PFSK-1 (cell line): ENCODE data around the gene LMO2.

ENCODE experiments used
- FOXP2 ChIP-seq: optimal IDR thresholded peaks from 2 replicates; pipeline ENCODE3; 2011; ENCODE audit warnings: borderline replicate concordance, control low read depth, inconsistent platforms; ENCODE audit not compliant: insufficient read depth; ENCODE audit errors: extremely low read length, extremely low read depth
- POLR2AphosphoS5 ChIP-seq: IDR thresholded peaks from 2 replicates; pipeline ENCODE4 v1.6.1; 2012; ENCODE audit warnings: low read depth, mild to moderate bottlenecking, control low read depth, low read length, moderate library complexity
- REST ChIP-seq, 2 experiments: IDR thresholded peaks; 2 replicates each; pipeline versions ENCODE4 v1.6.1 to v1.8.0; 2011 to 2012; ENCODE audit warnings: low read depth in 2 of 2, low read length in 2 of 2, control low read depth in 1 of 2, inconsistent platforms in 1 of 2, mild to moderate bottlenecking in 1 of 2, moderate library complexity in 1 of 2; ENCODE audit not compliant: insufficient read depth in 1 of 2
- SIN3A ChIP-seq: IDR thresholded peaks from 2 replicates; pipeline ENCODE4 v1.6.1; 2012; ENCODE audit warnings: mild to moderate bottlenecking, low read length, moderate library complexity, borderline replicate concordance; ENCODE audit not compliant: insufficient read depth
- TAF1 ChIP-seq: IDR thresholded peaks from 2 replicates; pipeline ENCODE4 v1.6.1; 2012; ENCODE audit warnings: low read length, control low read depth, borderline replicate concordance; ENCODE audit not compliant: insufficient read depth

GRCh38 chr11:33897761-33898375 is 6.0 kb upstream of the LMO2 start:
- TF ChIP-seq REST (IDR thresholded peaks at IDR 0.05; ENCODE audit: insufficient read depth in 1 of 2, low read depth in 2 of 2, low read length in 2 of 2) (no peak), POLR2AphosphoS5 (no peak), SIN3A (no peak), TAF1 (no peak), FOXP2 (no peak)
